ENCODE results near the gene ZNF365. TPM values are rescaled to one million over a fixed set of nuclear protein-coding genes. Genes with fewer than 3 reads are reported as not detected.

ZNF365 gene
- total RNA-seq, 3 donors from 2014 or later, result 0.16 to 1.8 (median 0.66) TPM

DNA sequence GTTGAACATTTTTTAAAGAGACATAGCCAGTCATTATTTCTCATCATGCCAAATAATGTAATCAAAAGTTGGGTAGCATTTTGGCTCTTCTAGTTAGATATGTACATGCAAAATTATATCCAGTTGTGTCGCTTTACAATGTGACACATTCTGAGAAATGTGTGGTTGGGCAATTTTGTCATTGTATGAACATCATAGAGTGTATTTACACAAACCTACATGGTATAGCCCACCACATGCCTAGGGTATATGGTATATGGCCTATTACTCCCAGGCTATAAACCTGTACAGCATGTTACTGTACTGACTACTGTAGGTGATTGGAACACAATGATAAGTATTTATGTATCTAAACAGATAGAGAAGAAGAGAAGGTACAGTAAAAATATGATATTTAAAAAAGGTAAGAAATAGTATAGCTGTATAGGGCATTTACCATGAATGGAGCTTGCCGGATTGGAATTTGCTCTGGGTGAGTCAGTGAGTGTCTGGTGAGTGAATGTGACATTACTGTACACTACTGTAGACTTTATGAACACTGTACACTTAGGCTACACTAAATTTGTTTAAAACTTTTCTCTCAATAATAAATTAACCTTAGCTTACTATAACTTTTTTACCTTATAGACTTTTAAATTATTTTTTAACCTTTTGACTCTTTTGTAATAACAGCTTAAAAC, 16.5 kb downstream of the ZNF365 start:
- no peaks in the 10 kb centered on the region for H3K36me3 ChIP-seq
- intact Hi-C loops (cut with DNase I; ENCODE audit: low total_unique reads), result no loop called here
- no peak overlapping the region for H3K4me3 ChIP-seq
- H3K27me3 ChIP-seq, result no peaks in the 10 kb centered on the region
- H3K27ac ChIP-seq, result no peak overlapping the region
- no peak for DNase-seq (ENCODE audit: low spot score in 2 of 2)
- no peak for TF ChIP-seq POLR2A (IDR thresholded peaks at IDR 0.05)
- no peak for TF ChIP-seq POLR2AphosphoS5 (IDR thresholded peaks at IDR 0.05)
- no peaks in the 10 kb centered on the region for H3K4me1 ChIP-seq
- no peaks in the 10 kb centered on the region for H3K9me3 ChIP-seq

- no peaks in the 10 kb centered on the region for H3K4me1 ChIP-seq
- no peaks in the 10 kb centered on the region for H3K36me3 ChIP-seq
- no peak overlapping the region for H3K4me3 ChIP-seq
- DNase-seq (ENCODE audit: low spot score in 2 of 2), result no peak
- H3K9me3 ChIP-seq, result no peaks in the 10 kb centered on the region
- intact Hi-C loops (cut with DNase I; ENCODE audit: low total_unique reads), result no loop called here
- no peaks in the 10 kb centered on the region for H3K27me3 ChIP-seq
- TF ChIP-seq POLR2A (IDR thresholded peaks at IDR 0.05) (no peak), CTCF (IDR thresholded peaks at IDR 0.05) (no peak), POLR2AphosphoS5 (IDR thresholded peaks at IDR 0.05) (no peak)
- no peak overlapping the region for H3K27ac ChIP-seq
Measured at GRCh38 chr10:62393237-62393636, 19.1 kb downstream of the ZNF365 start.

DNA sequence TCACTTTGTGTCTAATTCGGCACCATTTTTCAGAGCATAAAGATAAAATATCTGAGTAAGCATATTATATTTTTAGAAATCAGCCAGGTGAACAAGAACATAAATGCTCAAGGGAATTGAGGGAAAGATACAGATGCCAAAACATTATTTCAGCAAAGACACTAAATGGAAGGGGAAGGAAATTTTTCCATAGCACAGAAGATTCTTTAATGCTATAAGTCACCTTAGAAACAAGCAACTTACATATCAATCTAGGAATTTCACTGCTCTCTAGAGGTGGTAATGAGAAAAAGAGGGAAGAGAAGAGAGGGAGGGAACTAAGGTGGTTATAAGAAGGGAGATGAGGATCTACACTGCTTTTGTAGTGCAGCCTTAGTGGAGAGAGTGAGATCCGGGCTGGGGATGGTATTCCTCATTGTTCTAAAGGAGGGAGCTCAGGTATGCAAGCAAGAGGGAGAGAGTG, 20.4 kb downstream of the ZNF365 start:
- Histone ChIP-seq H3K27me3 (no peaks in the 10 kb centered on the region), H3K4me1 (no peaks in the 10 kb centered on the region), H3K4me3 (no peak overlapping the region), H3K27ac (no peak overlapping the region), H3K36me3 (no peaks in the 10 kb centered on the region), H3K9me3 (no peaks in the 10 kb centered on the region)
- intact Hi-C loops (cut with DNase I; ENCODE audit: low total_unique reads), result no loop called here
- no peak for DNase-seq (ENCODE audit: low spot score in 2 of 2)
- no peak for TF ChIP-seq POLR2AphosphoS5 (IDR thresholded peaks at IDR 0.05)
- TF ChIP-seq CTCF (IDR thresholded peaks at IDR 0.05), result no peak
- no peak for TF ChIP-seq POLR2A (IDR thresholded peaks at IDR 0.05)

GRCh38 chr10:62395892-62396291, 21.7 kb downstream of the ZNF365 start:
- intact Hi-C loops (cut with DNase I; ENCODE audit: low total_unique reads), result no loop called here
- Histone ChIP-seq H3K27me3 (no peaks in the 10 kb centered on the region), H3K4me1 (no peaks in the 10 kb centered on the region), H3K27ac (no peak overlapping the region), H3K4me3 (no peak overlapping the region), H3K9me3 (no peaks in the 10 kb centered on the region), H3K36me3 (no peaks in the 10 kb centered on the region)
- DNase-seq (ENCODE audit: low spot score in 2 of 2), result no peak
- TF ChIP-seq POLR2AphosphoS5 (IDR thresholded peaks at IDR 0.05), result no peak

DNA sequence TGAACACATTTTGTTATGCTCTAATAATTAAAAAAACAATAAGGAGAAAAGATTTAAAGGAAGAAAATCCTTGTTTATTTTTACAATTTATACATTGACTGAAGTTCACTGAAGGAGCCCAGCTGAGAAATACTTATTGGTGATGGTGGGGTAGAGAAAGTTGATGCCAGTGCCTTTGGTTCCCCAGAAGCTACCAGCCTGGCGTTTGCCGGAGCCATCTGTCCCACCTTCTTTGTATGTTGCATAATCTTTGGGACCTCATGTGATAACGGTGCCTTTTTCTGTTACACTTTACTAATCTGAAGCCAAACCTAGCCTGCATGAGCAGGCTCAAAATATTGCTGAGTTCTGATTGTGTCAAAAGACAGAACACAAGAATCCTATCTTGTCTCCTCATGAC, 22.7 kb downstream of the ZNF365 start:
- no peak overlapping the region for H3K27ac ChIP-seq
- no peak for DNase-seq (ENCODE audit: low spot score in 2 of 2)
- no peaks in the 10 kb centered on the region for H3K27me3 ChIP-seq
- no peaks in the 10 kb centered on the region for H3K9me3 ChIP-seq
- H3K36me3 ChIP-seq, result no peaks in the 10 kb centered on the region
- intact Hi-C loops (cut with DNase I; ENCODE audit: low total_unique reads), result no loop called here
- no peak for TF ChIP-seq CTCF (IDR thresholded peaks at IDR 0.05)
- no peaks in the 10 kb centered on the region for H3K4me1 ChIP-seq
- no peak overlapping the region for H3K4me3 ChIP-seq

DNA sequence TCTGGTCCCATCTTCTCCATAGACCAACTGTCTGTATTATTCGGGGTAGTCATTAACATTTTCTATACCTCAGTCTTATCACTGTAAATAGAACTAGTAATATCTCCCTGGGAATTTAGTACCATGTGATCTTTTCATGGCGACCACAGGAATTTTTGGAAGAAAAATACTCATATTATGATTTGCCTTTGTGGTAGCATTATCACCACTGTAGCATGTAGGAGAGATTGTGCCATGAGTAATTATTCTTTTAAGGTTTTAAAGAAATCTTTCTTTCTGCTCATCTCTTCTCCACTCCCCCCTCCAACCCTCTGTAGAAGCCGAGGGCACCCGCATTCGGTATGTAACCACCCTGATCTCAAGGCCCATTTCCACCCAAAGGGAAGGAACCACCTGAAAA, 25.0 kb downstream of the ZNF365 start:
- H3K4me3 ChIP-seq, result no peak overlapping the region
- H3K36me3 ChIP-seq, result no peaks in the 10 kb centered on the region
- DNase-seq (ENCODE audit: low spot score in 2 of 2), result no peak
- no peaks in the 10 kb centered on the region for H3K4me1 ChIP-seq
- H3K27ac ChIP-seq, result no peak overlapping the region
- intact Hi-C loops (cut with DNase I; ENCODE audit: low total_unique reads), result no loop called here
- no peak for TF ChIP-seq POLR2A (IDR thresholded peaks at IDR 0.05)
- no peak for TF ChIP-seq POLR2AphosphoS5 (IDR thresholded peaks at IDR 0.05)
- no peak for TF ChIP-seq CTCF (IDR thresholded peaks at IDR 0.05)
- H3K9me3 ChIP-seq, result no peaks in the 10 kb centered on the region
- no peaks in the 10 kb centered on the region for H3K27me3 ChIP-seq

All from breast epithelium (tissue), 4 donors.